HepG2 (cell line): ENCODE measurements around the gene EXOC3L4. TPM values are rescaled to one million over a fixed set of nuclear protein-coding genes. Genes with fewer than 3 reads are reported as not detected.
A peak's percentile ranks its signal among the peaks of the same experiment; 100 is the strongest.

Source experiments
- CAMTA2 ChIP-seq: sonication (generic); formaldehyde crosslinking; IDR thresholded peaks from 2 replicates; pipeline ENCODE4 v1.4.0; 2020; ENCODE audit warnings: mild to moderate bottlenecking, missing genetic modification reagents, borderline replicate concordance
- CHCHD3 ChIP-seq: sonication (generic); formaldehyde crosslinking; IDR thresholded peaks from 2 replicates; pipeline ENCODE4 v1.8.0; 2022; ENCODE audit warnings: mild to moderate bottlenecking, missing genetic modification reagents, moderate library complexity
- EP300 ChIP-seq, 3 experiments: sonication (generic) in 1 of 3; formaldehyde crosslinking in 1 of 3; IDR thresholded peaks; 2 replicates each; pipeline versions ENCODE4 v1.5.1 to v1.6.1; 2011 to 2020; ENCODE audit warnings: low read depth in 2 of 3, low read length in 2 of 3, borderline replicate concordance in 1 of 3, improper control_type of control experiment in 1 of 3, mild to moderate bottlenecking in 1 of 3, missing genetic modification reagents in 1 of 3, moderate library complexity in 1 of 3
- FOSL1 ChIP-seq: sonication (generic); formaldehyde crosslinking; IDR thresholded peaks from 2 replicates; pipeline ENCODE4 v1.9.0; 2021; ENCODE audit warnings: missing genetic modification reagents, borderline replicate concordance
- GATAD2A ChIP-seq: IDR thresholded peaks from 2 replicates; pipeline ENCODE4 v1.6.1; 2016
- GZF1 ChIP-seq: sonication (generic); formaldehyde crosslinking; IDR thresholded peaks from 2 replicates; pipeline ENCODE4 v1.5.1; 2020; ENCODE audit warnings: mild to moderate bottlenecking, missing genetic modification reagents
- HNRNPLL ChIP-seq: fragments of 200-400 bp; formaldehyde crosslinking; IDR thresholded peaks from 2 replicates; pipeline ENCODE4 v1.6.1; 2017; ENCODE audit warnings: mild to moderate bottlenecking, low read depth, low read length; ENCODE audit not compliant: poor library complexity, severe bottlenecking
- NFKB2 ChIP-seq: sonication (generic); formaldehyde crosslinking; IDR thresholded peaks from 2 replicates; pipeline ENCODE4 v1.4.0; 2020; ENCODE audit warnings: missing genetic modification reagents, borderline replicate concordance
- PHF5A ChIP-seq: IDR thresholded peaks from one replicate; pipeline ENCODE4 v1.6.1; 2018; ENCODE audit warnings: low read depth, missing genetic modification reagents; ENCODE audit not compliant: unreplicated experiment
- ZKSCAN1 ChIP-seq: fragments of 150-350 bp; IDR thresholded peaks from 2 replicates; pipeline ENCODE4 v1.6.1; 2014; ENCODE audit warnings: low read length
- ZNF225 ChIP-seq: sonication (generic); formaldehyde crosslinking; IDR thresholded peaks from 2 replicates; pipeline ENCODE4 v1.4.0; 2020; ENCODE audit warnings: mild to moderate bottlenecking, missing genetic modification reagents
- ZNF317 ChIP-seq: sonication (generic); formaldehyde crosslinking; IDR thresholded peaks from 2 replicates; pipeline ENCODE4 v1.5.0; 2020; ENCODE audit warnings: mild to moderate bottlenecking, missing genetic modification reagents
- ZNF446 ChIP-seq: sonication (generic); formaldehyde crosslinking; IDR thresholded peaks from 2 replicates; pipeline ENCODE4 v1.5.0; 2020; ENCODE audit warnings: mild to moderate bottlenecking, missing genetic modification reagents
- ZNF724P ChIP-seq: sonication (generic); formaldehyde crosslinking; IDR thresholded peaks from 2 replicates; pipeline ENCODE4 v1.8.0; 2022; ENCODE audit warnings: missing genetic modification reagents, borderline replicate concordance
- ZNF839 ChIP-seq: sonication (generic); formaldehyde crosslinking; IDR thresholded peaks from 2 replicates; pipeline ENCODE4 v1.4.0; 2020; ENCODE audit warnings: missing genetic modification reagents, mild to moderate bottlenecking, borderline replicate concordance
- polyA plus RNA-seq, 8 experiments: library from polyadenylated mRNA; depleted of rRNA in 3 of 8; stranded (reverse) in 7 of 8; unstranded in 1 of 8; fragments of >200 nt; fragmentation: Illumina TruSeq in 4 of 8; extraction: Trizol in 4 of 8; gene quantifications; 2 replicates each; pipeline versions ENCODE4 v1.2.1 to v1.2.3, GENCODE V29; 2011 to 2016; ENCODE audit warnings: low read depth in 4 of 8, missing spikeins in 1 of 8, mixed read lengths in 1 of 8; ENCODE audit not compliant: insufficient read depth in 1 of 8
- total RNA-seq, 5 experiments: library from RNA; depleted of rRNA; stranded (reverse); fragments of >200 nt; fragmentation: Illumina TruSeq; extraction: Trizol; gene quantifications; 2 replicates each; pipeline ENCODE4 v1.2.3, GENCODE V29; 2016; ENCODE audit warnings: low read depth in 1 of 5
- TF ChIP-seq, protein P1 (sequence below): sonication (generic); formaldehyde crosslinking; IDR thresholded peaks from 2 replicates; pipeline ENCODE4 v1.4.0; 2020; ENCODE audit warnings: missing genetic modification reagents, borderline replicate concordance
- TF ChIP-seq, protein P2 (sequence below): sonication (generic); formaldehyde crosslinking; IDR thresholded peaks from 2 replicates; pipeline ENCODE4 v1.4.0; 2020; ENCODE audit warnings: low read depth, mild to moderate bottlenecking, missing genetic modification reagents
- TF ChIP-seq, protein P3 (sequence below), 2 experiments: sonication (generic) in 1 of 2; formaldehyde crosslinking in 1 of 2; IDR thresholded peaks; 2 replicates each; pipeline versions ENCODE4 v1.4.0 to v1.6.1; 2016 to 2020; ENCODE audit warnings: borderline replicate concordance in 1 of 2, low read depth in 1 of 2, mild to moderate bottlenecking in 1 of 2, missing genetic modification reagents in 1 of 2

EXOC3L4 gene
- total and polyA plus RNA-seq, 2 of the 13 experiments (the other 11 are each of a cell fraction or from before 2014, with no cell fraction given): 11.8 to 27.0 TPM

DNA sequence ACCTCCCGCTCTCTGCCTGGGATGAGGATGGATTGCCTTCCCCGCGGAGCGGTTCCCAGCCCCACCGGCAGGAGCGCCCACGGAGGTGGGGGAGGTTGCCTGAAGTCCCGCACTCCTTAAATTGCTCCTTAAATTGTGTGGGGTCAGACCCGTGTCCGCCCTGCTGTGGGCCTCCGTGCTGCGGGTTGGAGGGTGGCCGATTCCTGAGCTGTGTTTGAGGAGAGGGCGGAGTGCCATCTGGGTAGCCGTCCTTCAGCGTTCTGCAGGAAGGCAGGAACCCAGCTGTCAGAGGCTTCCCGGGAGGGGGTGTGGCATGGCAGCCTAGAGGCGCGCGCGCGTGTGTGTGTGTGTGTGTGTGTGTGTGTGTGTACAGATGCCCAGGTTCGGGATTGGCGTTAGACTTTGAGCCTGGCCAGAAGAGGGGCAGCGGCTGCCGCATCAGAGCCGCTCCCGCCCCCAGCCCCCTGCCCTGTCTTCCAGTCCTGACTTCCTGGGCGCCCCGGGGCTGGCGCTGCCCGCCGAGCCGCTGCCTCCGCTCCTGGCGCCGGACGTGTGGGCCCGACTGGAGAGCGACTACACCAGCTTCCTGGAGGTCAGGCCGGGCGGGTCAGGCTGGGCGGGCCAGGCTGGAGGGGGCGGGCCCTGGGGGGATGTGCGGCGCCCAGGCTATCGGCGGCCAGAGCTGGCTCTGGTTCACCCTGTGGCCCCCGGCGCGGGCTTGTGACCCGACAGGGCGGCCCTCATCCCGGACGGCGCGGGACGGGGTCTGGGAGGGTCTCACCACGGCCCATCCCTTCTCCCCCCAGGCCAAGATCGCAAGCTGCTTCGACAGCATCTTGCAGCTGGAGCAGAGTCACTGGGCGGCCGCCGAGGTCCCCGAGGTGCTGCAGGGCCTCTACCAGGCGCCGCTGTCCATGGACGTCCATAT, 9.2 kb downstream of the EXOC3L4 start (continued):
- TF ChIP-seq, protein P1, sequence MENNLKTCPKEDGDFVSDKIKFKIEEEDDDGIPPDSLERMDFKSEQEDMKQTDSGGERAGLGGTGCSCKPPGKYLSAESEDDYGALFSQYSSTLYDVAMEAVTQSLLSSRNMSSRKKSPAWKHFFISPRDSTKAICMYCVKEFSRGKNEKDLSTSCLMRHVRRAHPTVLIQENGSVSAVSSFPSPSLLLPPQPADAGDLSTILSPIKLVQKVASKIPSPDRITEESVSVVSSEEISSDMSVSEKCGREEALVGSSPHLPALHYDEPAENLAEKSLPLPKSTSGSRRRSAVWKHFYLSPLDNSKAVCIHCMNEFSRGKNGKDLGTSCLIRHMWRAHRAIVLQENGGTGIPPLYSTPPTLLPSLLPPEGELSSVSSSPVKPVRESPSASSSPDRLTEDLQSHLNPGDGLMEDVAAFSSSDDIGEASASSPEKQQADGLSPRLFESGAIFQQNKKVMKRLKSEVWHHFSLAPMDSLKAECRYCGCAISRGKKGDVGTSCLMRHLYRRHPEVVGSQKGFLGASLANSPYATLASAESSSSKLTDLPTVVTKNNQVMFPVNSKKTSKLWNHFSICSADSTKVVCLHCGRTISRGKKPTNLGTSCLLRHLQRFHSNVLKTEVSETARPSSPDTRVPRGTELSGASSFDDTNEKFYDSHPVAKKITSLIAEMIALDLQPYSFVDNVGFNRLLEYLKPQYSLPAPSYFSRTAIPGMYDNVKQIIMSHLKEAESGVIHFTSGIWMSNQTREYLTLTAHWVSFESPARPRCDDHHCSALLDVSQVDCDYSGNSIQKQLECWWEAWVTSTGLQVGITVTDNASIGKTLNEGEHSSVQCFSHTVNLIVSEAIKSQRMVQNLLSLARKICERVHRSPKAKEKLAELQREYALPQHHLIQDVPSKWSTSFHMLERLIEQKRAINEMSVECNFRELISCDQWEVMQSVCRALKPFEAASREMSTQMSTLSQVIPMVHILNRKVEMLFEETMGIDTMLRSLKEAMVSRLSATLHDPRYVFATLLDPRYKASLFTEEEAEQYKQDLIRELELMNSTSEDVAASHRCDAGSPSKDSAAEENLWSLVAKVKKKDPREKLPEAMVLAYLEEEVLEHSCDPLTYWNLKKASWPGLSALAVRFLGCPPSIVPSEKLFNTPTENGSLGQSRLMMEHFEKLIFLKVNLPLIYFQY: peak; percentile 85; the same call in 1 of the 2 replicates
- TF ChIP-seq FOSL1 (CRISPR knock-in tag): no peak
- TF ChIP-seq GATAD2A (CRISPR knock-in tag): peak; percentile 27; the same call in 1 of the 2 replicates
- TF ChIP-seq HNRNPLL: peak; percentile 85
- TF ChIP-seq ZNF724P (CRISPR knock-in tag): peak; percentile 79; the same call in 1 of the 2 replicates
- TF ChIP-seq ZNF317 (CRISPR knock-in tag): peak; percentile 75
- no peak for TF ChIP-seq ZNF225
- TF ChIP-seq ZNF839 (CRISPR knock-in tag): no peak
- TF ChIP-seq, protein P2, sequence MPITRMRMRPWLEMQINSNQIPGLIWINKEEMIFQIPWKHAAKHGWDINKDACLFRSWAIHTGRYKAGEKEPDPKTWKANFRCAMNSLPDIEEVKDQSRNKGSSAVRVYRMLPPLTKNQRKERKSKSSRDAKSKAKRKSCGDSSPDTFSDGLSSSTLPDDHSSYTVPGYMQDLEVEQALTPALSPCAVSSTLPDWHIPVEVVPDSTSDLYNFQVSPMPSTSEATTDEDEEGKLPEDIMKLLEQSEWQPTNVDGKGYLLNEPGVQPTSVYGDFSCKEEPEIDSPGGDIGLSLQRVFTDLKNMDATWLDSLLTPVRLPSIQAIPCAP (CRISPR knock-in tag): no peak
- TF ChIP-seq PHF5A (CRISPR knock-in tag): no peak
- TF ChIP-seq EP300 (IDR thresholded peaks at IDR 0.05; ENCODE audit: low read depth in 2 of 2, low read length in 2 of 2): 0 out of 4 replicates have a peak, but pooled peaks of 1 of the 2 experiments have one; percentile 17
- no peak for TF ChIP-seq EP300 (CRISPR knock-in tag; IDR thresholded peaks at IDR 0.05; ENCODE audit: borderline replicate concordance)
- TF ChIP-seq ZKSCAN1: no peak
- TF ChIP-seq CAMTA2: no peak
- no peak for TF ChIP-seq CHCHD3 (CRISPR knock-in tag)
- peak; percentile 55; the same call in 1 of the 2 replicates for TF ChIP-seq ZNF446 (CRISPR knock-in tag)
- TF ChIP-seq, protein P3, sequence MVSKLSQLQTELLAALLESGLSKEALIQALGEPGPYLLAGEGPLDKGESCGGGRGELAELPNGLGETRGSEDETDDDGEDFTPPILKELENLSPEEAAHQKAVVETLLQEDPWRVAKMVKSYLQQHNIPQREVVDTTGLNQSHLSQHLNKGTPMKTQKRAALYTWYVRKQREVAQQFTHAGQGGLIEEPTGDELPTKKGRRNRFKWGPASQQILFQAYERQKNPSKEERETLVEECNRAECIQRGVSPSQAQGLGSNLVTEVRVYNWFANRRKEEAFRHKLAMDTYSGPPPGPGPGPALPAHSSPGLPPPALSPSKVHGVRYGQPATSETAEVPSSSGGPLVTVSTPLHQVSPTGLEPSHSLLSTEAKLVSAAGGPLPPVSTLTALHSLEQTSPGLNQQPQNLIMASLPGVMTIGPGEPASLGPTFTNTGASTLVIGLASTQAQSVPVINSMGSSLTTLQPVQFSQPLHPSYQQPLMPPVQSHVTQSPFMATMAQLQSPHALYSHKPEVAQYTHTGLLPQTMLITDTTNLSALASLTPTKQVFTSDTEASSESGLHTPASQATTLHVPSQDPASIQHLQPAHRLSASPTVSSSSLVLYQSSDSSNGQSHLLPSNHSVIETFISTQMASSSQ (IDR thresholded peaks at IDR 0.05; ENCODE audit: low read depth): no peak
- TF ChIP-seq, protein P3 (CRISPR knock-in tag; IDR thresholded peaks at IDR 0.05; ENCODE audit: borderline replicate concordance): peak; percentile 55; the same call in 1 of the 2 replicates
- peak; percentile 68 for TF ChIP-seq GZF1 (CRISPR knock-in tag)
- peak; percentile 40; the same call in 1 of the 2 replicates for TF ChIP-seq NFKB2 (CRISPR knock-in tag)
